K562 (cell line): ENCODE measurements around the gene UCN. TPM values are rescaled to one million over a fixed set of nuclear protein-coding genes. Genes with fewer than 3 reads are reported as not detected.

ENCODE experiments used
- HNRNPK ChIP-seq: fragments of 200-400 bp; formaldehyde crosslinking; IDR thresholded peaks from one replicate; pipeline ENCODE4 v1.6.1; 2018; ENCODE audit warnings: mild to moderate bottlenecking, low read depth, low read length; ENCODE audit not compliant: poor library complexity, severe bottlenecking
- ILK ChIP-seq: fragments of 450-650 bp; IDR thresholded peaks from 2 replicates; pipeline ENCODE4 v1.6.1; 2016; ENCODE audit warnings: missing genetic modification characterization, low read depth, mild to moderate bottlenecking, missing compliant biosample characterization, moderate library complexity, borderline replicate concordance
- KLF1 ChIP-seq: fragments of 450-650 bp; IDR thresholded peaks from 2 replicates; pipeline ENCODE4 v1.6.1; 2016; ENCODE audit warnings: missing genetic modification characterization, missing compliant biosample characterization
- MTA3 ChIP-seq: fragments of 450-650 bp; formaldehyde crosslinking; IDR thresholded peaks from 2 replicates; pipeline ENCODE4 v1.6.1; 2017; ENCODE audit warnings: mild to moderate bottlenecking, borderline replicate concordance
- RAD51 ChIP-seq: fragments of 450-650 bp; IDR thresholded peaks from 2 replicates; pipeline ENCODE4 v1.7.1; 2016; ENCODE audit warnings: low read depth, mild to moderate bottlenecking, borderline replicate concordance
- RBM39 ChIP-seq: fragments of 200-400 bp; formaldehyde crosslinking; optimal IDR thresholded peaks from 2 replicates; pipeline ENCODE3; 2018; ENCODE audit warnings: low read depth, low read length
- polyA plus RNA-seq, 8 experiments: library from polyadenylated mRNA; depleted of rRNA in 4 of 8; stranded (reverse) in 5 of 8; unstranded in 3 of 8; fragments of >200 nt; fragmentation: Nextera tagmentation in 2 of 8; fragmentation: Illumina TruSeq in 1 of 8; extraction: Ambion mirVana in 2 of 8; extraction: Trizol in 1 of 8; gene quantifications; 2 replicates each; pipeline versions ENCODE4 v1.2.1 to v1.2.3, GENCODE V29; 2011 to 2014; ENCODE audit warnings: inconsistent platforms in 1 of 8, missing spikeins in 1 of 8
- total RNA-seq, 7 experiments: library from RNA; depleted of rRNA in 6 of 7; stranded (reverse); fragments of >200 nt in 6 of 7; fragmentation: Illumina TruSeq in 2 of 7; extraction: Trizol in 2 of 7; gene quantifications; 2 replicates each; pipeline versions ENCODE4 v1.2.1 to v1.2.3, GENCODE V29; 2011 to 2021; ENCODE audit warnings: low replicate concordance in 1 of 7
- TF ChIP-seq, protein P1 (sequence below): fragments of 200-600 bp; sonication (generic); IDR thresholded peaks from one replicate; pipeline ENCODE4 v1.6.1; 2012; ENCODE audit warnings: mild to moderate bottlenecking, low read depth, low read length, inconsistent platforms
- TF ChIP-seq, protein P2 (sequence below), 2 experiments: fragments of 450-650 bp; IDR thresholded peaks; 2 replicates each; pipeline ENCODE4 v1.6.1; 2018; ENCODE audit warnings: mild to moderate bottlenecking in 2 of 2, low read depth in 1 of 2; ENCODE audit not compliant: partially characterized antibody in 2 of 2

UCN gene
- total and polyA plus RNA-seq, 9 of the 15 experiments (the other 6 are each of a cell fraction or from before 2014, with no cell fraction given): 0.10 to 2.7 (median 0.43) TPM

DNA sequence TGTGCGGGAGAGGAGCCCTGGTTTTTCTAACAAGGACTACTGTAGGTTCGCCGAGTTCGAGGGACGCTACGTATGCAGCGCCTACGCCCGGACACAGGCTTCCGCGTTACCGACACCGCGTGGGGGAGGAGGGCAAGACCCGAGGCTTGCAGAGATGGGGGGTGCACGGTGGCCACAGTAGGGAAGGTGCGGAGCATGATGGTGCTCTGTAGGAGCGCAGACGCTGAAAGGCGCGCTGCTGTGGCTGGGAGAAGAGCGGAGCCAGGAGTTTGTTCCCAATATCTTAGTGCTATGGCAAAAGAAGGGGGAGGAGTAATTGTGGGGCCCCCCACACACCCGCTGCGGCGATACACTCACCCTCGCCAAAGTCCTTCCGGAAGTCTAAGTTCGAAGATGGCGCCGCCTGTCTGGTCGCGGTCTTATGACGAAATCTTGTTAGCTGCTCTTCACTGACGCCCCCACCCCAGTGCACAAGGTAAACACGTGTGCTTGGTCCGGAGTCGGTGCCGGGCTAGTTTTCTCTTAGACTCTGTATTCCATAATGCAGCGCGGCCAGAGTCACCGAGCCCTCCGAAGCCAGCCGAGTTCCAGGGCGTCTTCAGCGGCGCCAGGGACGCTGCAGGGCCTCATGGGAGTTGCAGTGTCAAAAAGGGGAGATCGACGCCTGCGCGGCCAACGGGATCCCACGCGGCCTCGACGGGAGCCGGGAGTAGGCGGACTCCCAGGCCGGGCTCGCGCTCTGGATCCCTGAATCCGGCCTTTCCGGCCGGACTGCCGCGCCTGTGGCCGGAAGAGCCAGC lies 48.3 kb upstream of the UCN start, which contains the start of gene GTF3C2 (continued):
- TF ChIP-seq, protein P1, sequence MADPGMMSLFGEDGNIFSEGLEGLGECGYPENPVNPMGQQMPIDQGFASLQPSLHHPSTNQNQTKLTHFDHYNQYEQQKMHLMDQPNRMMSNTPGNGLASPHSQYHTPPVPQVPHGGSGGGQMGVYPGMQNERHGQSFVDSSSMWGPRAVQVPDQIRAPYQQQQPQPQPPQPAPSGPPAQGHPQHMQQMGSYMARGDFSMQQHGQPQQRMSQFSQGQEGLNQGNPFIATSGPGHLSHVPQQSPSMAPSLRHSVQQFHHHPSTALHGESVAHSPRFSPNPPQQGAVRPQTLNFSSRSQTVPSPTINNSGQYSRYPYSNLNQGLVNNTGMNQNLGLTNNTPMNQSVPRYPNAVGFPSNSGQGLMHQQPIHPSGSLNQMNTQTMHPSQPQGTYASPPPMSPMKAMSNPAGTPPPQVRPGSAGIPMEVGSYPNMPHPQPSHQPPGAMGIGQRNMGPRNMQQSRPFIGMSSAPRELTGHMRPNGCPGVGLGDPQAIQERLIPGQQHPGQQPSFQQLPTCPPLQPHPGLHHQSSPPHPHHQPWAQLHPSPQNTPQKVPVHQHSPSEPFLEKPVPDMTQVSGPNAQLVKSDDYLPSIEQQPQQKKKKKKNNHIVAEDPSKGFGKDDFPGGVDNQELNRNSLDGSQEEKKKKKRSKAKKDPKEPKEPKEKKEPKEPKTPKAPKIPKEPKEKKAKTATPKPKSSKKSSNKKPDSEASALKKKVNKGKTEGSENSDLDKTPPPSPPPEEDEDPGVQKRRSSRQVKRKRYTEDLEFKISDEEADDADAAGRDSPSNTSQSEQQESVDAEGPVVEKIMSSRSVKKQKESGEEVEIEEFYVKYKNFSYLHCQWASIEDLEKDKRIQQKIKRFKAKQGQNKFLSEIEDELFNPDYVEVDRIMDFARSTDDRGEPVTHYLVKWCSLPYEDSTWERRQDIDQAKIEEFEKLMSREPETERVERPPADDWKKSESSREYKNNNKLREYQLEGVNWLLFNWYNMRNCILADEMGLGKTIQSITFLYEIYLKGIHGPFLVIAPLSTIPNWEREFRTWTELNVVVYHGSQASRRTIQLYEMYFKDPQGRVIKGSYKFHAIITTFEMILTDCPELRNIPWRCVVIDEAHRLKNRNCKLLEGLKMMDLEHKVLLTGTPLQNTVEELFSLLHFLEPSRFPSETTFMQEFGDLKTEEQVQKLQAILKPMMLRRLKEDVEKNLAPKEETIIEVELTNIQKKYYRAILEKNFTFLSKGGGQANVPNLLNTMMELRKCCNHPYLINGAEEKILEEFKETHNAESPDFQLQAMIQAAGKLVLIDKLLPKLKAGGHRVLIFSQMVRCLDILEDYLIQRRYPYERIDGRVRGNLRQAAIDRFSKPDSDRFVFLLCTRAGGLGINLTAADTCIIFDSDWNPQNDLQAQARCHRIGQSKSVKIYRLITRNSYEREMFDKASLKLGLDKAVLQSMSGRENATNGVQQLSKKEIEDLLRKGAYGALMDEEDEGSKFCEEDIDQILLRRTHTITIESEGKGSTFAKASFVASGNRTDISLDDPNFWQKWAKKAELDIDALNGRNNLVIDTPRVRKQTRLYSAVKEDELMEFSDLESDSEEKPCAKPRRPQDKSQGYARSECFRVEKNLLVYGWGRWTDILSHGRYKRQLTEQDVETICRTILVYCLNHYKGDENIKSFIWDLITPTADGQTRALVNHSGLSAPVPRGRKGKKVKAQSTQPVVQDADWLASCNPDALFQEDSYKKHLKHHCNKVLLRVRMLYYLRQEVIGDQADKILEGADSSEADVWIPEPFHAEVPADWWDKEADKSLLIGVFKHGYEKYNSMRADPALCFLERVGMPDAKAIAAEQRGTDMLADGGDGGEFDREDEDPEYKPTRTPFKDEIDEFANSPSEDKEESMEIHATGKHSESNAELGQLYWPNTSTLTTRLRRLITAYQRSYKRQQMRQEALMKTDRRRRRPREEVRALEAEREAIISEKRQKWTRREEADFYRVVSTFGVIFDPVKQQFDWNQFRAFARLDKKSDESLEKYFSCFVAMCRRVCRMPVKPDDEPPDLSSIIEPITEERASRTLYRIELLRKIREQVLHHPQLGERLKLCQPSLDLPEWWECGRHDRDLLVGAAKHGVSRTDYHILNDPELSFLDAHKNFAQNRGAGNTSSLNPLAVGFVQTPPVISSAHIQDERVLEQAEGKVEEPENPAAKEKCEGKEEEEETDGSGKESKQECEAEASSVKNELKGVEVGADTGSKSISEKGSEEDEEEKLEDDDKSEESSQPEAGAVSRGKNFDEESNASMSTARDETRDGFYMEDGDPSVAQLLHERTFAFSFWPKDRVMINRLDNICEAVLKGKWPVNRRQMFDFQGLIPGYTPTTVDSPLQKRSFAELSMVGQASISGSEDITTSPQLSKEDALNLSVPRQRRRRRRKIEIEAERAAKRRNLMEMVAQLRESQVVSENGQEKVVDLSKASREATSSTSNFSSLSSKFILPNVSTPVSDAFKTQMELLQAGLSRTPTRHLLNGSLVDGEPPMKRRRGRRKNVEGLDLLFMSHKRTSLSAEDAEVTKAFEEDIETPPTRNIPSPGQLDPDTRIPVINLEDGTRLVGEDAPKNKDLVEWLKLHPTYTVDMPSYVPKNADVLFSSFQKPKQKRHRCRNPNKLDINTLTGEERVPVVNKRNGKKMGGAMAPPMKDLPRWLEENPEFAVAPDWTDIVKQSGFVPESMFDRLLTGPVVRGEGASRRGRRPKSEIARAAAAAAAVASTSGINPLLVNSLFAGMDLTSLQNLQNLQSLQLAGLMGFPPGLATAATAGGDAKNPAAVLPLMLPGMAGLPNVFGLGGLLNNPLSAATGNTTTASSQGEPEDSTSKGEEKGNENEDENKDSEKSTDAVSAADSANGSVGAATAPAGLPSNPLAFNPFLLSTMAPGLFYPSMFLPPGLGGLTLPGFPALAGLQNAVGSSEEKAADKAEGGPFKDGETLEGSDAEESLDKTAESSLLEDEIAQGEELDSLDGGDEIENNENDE: no peak
- TF ChIP-seq, protein P2, sequence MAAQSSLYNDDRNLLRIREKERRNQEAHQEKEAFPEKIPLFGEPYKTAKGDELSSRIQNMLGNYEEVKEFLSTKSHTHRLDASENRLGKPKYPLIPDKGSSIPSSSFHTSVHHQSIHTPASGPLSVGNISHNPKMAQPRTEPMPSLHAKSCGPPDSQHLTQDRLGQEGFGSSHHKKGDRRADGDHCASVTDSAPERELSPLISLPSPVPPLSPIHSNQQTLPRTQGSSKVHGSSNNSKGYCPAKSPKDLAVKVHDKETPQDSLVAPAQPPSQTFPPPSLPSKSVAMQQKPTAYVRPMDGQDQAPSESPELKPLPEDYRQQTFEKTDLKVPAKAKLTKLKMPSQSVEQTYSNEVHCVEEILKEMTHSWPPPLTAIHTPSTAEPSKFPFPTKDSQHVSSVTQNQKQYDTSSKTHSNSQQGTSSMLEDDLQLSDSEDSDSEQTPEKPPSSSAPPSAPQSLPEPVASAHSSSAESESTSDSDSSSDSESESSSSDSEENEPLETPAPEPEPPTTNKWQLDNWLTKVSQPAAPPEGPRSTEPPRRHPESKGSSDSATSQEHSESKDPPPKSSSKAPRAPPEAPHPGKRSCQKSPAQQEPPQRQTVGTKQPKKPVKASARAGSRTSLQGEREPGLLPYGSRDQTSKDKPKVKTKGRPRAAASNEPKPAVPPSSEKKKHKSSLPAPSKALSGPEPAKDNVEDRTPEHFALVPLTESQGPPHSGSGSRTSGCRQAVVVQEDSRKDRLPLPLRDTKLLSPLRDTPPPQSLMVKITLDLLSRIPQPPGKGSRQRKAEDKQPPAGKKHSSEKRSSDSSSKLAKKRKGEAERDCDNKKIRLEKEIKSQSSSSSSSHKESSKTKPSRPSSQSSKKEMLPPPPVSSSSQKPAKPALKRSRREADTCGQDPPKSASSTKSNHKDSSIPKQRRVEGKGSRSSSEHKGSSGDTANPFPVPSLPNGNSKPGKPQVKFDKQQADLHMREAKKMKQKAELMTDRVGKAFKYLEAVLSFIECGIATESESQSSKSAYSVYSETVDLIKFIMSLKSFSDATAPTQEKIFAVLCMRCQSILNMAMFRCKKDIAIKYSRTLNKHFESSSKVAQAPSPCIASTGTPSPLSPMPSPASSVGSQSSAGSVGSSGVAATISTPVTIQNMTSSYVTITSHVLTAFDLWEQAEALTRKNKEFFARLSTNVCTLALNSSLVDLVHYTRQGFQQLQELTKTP (IDR thresholded peaks at IDR 0.05; ENCODE audit: low read depth in 1 of 2, partially characterized antibody in 2 of 2): peak; percentile 71 to 95
- TF ChIP-seq RAD51: peak; percentile 37; the same call in 1 of the 2 replicates
- peak; percentile 66 for TF ChIP-seq MTA3
- TF ChIP-seq HNRNPK: no peak
- no peak for TF ChIP-seq RBM39
- TF ChIP-seq ILK: no peak
- peak; percentile 71 for TF ChIP-seq KLF1 (tag)
